HEK293T (cell line): ENCODE results near the gene EPM2AIP1.

Source experiments
- BHLHE40 ChIP-seq: fragments of 450-650 bp; IDR thresholded peaks from 2 replicates; pipeline ENCODE4 v1.6.1; 2016; ENCODE audit warnings: mild to moderate bottlenecking, moderate library complexity, borderline replicate concordance
- ELF4 ChIP-seq: fragments of 450-650 bp; IDR thresholded peaks from 2 replicates; pipeline ENCODE4 v1.6.1; 2017; ENCODE audit warnings: antibody characterized with exemption
- FOXK2 ChIP-seq: fragments of 450-650 bp; IDR thresholded peaks from 2 replicates; pipeline ENCODE4 v1.6.1; 2016; ENCODE audit warnings: mild to moderate bottlenecking
- FOXM1 ChIP-seq: fragments of 450-650 bp; IDR thresholded peaks from 2 replicates; pipeline ENCODE4 v1.6.1; 2017; ENCODE audit warnings: mild to moderate bottlenecking, borderline replicate concordance
- HDGF ChIP-seq: fragments of 450-650 bp; IDR thresholded peaks from 2 replicates; pipeline ENCODE4 v1.6.1; 2017; ENCODE audit warnings: antibody characterized with exemption, borderline replicate concordance
- SP1 ChIP-seq: fragments of 450-650 bp; IDR thresholded peaks from 2 replicates; pipeline ENCODE4 v1.6.1; 2017
- SUZ12 ChIP-seq: fragments of 450-650 bp; IDR thresholded peaks from 2 replicates; pipeline ENCODE4 v1.6.1; 2016; ENCODE audit warnings: mild to moderate bottlenecking

GRCh38 chr3:36991147-36991546 is 1.8 kb downstream of the EPM2AIP1 start:
- TF ChIP-seq HDGF (no peak), SP1 (no peak), BHLHE40 (no peak), FOXM1 (no peak), FOXK2 (no peak), ELF4 (no peak), SUZ12 (no peak)
